ENCODE measurements around the gene HOXC10.

HOXC10 gene

DNA sequence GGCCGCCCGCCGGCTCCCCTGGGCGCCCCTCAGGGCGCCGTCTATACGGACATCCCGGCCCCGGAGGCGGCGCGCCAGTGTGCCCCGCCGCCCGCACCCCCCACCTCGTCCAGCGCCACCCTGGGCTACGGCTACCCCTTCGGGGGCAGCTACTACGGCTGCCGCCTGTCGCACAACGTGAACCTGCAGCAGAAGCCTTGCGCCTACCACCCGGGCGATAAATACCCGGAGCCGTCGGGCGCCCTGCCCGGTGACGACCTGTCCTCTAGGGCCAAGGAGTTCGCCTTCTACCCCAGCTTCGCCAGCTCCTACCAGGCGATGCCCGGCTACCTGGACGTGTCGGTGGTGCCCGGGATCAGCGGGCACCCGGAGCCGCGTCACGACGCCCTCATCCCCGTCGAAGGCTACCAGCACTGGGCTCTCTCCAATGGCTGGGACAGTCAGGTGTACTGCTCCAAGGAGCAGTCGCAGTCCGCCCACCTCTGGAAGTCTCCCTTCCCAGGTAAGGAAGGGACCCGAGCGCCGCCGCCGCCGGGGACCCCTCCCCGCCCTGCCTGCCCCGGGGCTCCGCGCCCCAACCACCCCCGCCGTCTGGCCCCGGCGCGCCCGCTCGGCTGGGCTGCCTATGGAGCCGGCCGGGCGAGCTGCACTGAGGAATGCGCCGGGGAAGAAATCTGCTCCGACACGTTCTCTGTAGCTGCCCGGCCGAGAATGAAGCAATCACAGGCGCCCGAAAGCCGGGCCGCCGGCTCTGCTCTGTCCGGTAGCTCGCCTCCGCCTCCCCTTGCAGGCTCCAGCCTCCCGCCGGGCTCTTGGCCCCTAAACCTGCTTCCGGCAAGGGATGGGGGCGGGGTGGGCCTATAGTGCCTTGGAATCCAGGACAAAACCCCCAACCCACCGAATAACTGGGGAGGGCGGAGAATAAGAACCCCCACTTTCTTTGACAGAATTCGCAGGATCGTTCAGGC is 45.5 kb upstream of the HOXC10 start:
- ChIA-PET CTCF (interaction anchor here (0.7 to 1.3 kb wide), 4 partner anchors 9 to 54 kb away, joined by 3 to 4 read pairs (median 3); no protein-coding TSS in a partner anchor), POLR2A (interaction anchor here (0.6 to 3.1 kb wide), 10 partner anchors 12 to 163 kb away, joined by 3 to 14 read pairs (median 4); partner anchors contain the start of gene HOXC12)
- peak; percentile 62 for TF ChIP-seq L3MBTL2 (conservative IDR thresholded peaks at IDR 0.05)
- no peak for TF ChIP-seq ELF4 (IDR thresholded peaks at IDR 0.05)
- TF ChIP-seq BHLHE40 (IDR thresholded peaks at IDR 0.05; ENCODE audit: borderline replicate concordance) = no peak
- TF ChIP-seq CTBP1 (IDR thresholded peaks at IDR 0.05; ENCODE audit: borderline replicate concordance) = no peak
- no peak for TF ChIP-seq LEF1 (IDR thresholded peaks at IDR 0.05; ENCODE audit: borderline replicate concordance)
- DNase-seq (ENCODE audit: extremely low spot score) = peak; percentile 39

DNA sequence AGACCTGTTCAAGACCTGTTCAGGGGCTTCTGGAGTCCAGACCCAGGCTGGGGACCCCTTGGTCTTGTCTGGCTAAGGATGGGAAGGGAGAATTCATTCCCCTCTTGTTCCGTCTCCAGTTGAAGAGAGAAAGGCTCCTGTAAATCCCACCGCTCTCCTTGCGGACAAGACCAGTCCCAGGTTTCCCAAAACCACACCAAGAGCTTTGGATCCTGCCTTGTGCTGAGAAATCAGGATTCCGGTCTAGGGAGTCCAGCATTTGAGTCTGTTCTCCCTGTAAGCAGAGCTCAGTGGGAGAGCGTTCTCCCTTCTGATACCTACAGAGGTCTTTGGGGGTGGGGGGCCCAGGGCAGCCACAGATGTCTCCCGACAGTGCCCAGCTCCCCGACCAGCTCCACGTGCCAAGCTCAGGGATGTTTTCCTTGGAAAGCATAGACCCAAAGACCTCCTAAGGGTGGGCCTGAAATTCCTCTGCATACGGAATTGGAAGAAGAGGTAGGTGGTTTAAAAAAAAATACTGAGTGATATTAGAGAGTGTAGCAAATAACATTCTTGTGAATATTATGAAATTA is 44.4 kb upstream of the HOXC10 start:
- POLR2A ChIA-PET = interaction anchor here (0.5 to 3.1 kb wide), 9 partner anchors 13 to 146 kb away, joined by 3 to 10 read pairs (median 4); no protein-coding TSS in a partner anchor
- CTCF ChIA-PET = interaction anchor here (0.7 to 1.3 kb wide), 4 partner anchors 8 to 272 kb away, joined by 3 read pairs; no protein-coding TSS in a partner anchor

DNA sequence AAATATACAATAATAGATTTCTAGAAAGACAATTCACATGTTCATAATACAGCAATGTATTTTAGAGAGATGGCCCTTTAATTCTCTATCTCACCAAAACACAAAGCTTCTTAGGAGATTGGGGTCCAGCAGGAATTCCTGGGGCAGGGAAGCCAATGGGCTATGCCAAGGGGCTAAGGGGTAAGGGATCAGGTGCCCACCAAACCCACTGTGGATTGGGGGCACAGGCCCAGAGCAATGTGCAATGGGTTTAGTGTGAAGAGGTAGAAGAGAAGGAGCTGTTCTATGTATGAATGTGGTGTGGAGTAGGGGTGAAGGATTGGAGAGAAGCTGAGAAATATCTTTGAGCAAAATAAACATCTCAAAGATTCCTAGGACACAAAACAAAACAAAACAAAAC is 43.8 kb upstream of the HOXC10 start:
- no peak for DNase-seq (ENCODE audit: extremely low spot score)
- ChIA-PET POLR2A (interaction anchor here (1.0 to 1.9 kb wide), 4 partner anchors 12 to 35 kb away, joined by 3 to 6 read pairs (median 4); no protein-coding TSS in a partner anchor), CTCF (interaction anchor here (1.1 kb wide), 1 partner anchor 272 kb away, joined by 3 read pairs; no protein-coding TSS in a partner anchor)
- no peak for TF ChIP-seq SP1 (IDR thresholded peaks at IDR 0.05)

More for the DNA sequence above, 44.4 kb upstream of the HOXC10 start:
- no peak for DNase-seq (ENCODE audit: extremely low spot score)
- TF ChIP-seq LEF1 (IDR thresholded peaks at IDR 0.05; ENCODE audit: borderline replicate concordance) = no peak
- TF ChIP-seq NFRKB (IDR thresholded peaks at IDR 0.05) = no peak
- TF ChIP-seq CTBP1 (IDR thresholded peaks at IDR 0.05; ENCODE audit: borderline replicate concordance) = no peak
- TF ChIP-seq PKNOX1 (IDR thresholded peaks at IDR 0.05) = no peak
- no peak for TF ChIP-seq L3MBTL2 (conservative IDR thresholded peaks at IDR 0.05)
- no peak for TF ChIP-seq HDGF (IDR thresholded peaks at IDR 0.05; ENCODE audit: borderline replicate concordance)
- TF ChIP-seq SP1 (IDR thresholded peaks at IDR 0.05) = no peak
- TF ChIP-seq SUZ12 (IDR thresholded peaks at IDR 0.05) = no peak
- no peak for TF ChIP-seq ELF4 (IDR thresholded peaks at IDR 0.05)
- TF ChIP-seq FOXK2 (IDR thresholded peaks at IDR 0.05) = no peak
- no peak for TF ChIP-seq BHLHE40 (IDR thresholded peaks at IDR 0.05; ENCODE audit: borderline replicate concordance)
- no peak for TF ChIP-seq ARNT (IDR thresholded peaks at IDR 0.05)
- TF ChIP-seq FOXA1 (IDR thresholded peaks at IDR 0.05) = no peak
- TF ChIP-seq ZNF384 (IDR thresholded peaks at IDR 0.05) = no peak
- TF ChIP-seq FOXM1 (IDR thresholded peaks at IDR 0.05; ENCODE audit: borderline replicate concordance) = no peak
- no peak for TF ChIP-seq TARDBP (IDR thresholded peaks at IDR 0.05)

GRCh38 chr12:53941750-53942149 is 43.2 kb upstream of the HOXC10 start:
- DNase-seq (ENCODE audit: extremely low spot score) = no peak
- TF ChIP-seq SP1 (IDR thresholded peaks at IDR 0.05) (no peak), L3MBTL2 (conservative IDR thresholded peaks at IDR 0.05) (no peak), FOXA1 (IDR thresholded peaks at IDR 0.05) (no peak), SUZ12 (IDR thresholded peaks at IDR 0.05) (no peak), FOXM1 (IDR thresholded peaks at IDR 0.05; ENCODE audit: borderline replicate concordance) (no peak), ZNF384 (IDR thresholded peaks at IDR 0.05) (no peak), BHLHE40 (IDR thresholded peaks at IDR 0.05; ENCODE audit: borderline replicate concordance) (no peak), LEF1 (IDR thresholded peaks at IDR 0.05; ENCODE audit: borderline replicate concordance) (no peak), CTBP1 (IDR thresholded peaks at IDR 0.05; ENCODE audit: borderline replicate concordance) (no peak), HDGF (IDR thresholded peaks at IDR 0.05; ENCODE audit: borderline replicate concordance) (no peak), TARDBP (IDR thresholded peaks at IDR 0.05) (no peak), ARNT (IDR thresholded peaks at IDR 0.05) (no peak), FOXK2 (IDR thresholded peaks at IDR 0.05) (no peak), NFRKB (IDR thresholded peaks at IDR 0.05) (no peak), PKNOX1 (IDR thresholded peaks at IDR 0.05) (no peak), ELF4 (IDR thresholded peaks at IDR 0.05) (no peak)
- ChIA-PET CTCF (interaction anchor here (0.9 kb wide), 1 partner anchor 10 kb away, joined by 3 read pairs; no protein-coding TSS in a partner anchor), POLR2A (interaction anchor here (1.0 to 1.9 kb wide), 4 partner anchors 11 to 34 kb away, joined by 3 to 6 read pairs (median 4); no protein-coding TSS in a partner anchor)

DNA sequence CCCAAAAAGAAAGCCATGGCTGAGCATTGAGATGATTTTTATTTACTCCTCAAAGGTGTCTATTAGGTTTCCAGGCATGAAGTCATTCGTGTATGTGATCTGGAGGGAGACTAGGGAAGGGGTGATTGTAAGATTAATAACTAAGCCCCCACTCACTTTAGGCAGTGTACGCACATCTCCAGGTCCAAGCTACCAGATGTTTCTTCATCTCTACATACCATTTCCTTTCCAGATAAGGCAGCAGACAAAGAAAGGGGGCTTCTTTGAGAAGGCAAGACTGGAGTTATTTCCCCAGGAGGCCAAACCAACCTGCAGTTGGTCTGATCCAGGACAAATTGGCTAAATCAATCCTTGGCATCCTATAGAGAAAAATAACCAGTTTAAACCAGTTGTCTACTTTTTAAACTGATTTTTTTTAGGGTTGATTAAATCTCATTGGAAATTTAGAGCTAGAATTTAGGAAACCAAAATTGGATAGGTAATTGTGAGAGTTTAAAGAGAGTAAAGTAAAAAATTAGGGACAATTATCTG is 42.4 kb upstream of the HOXC10 start:
- CTCF ChIA-PET = interaction anchor here (0.6 to 0.9 kb wide), 2 partner anchors 9 to 178 kb away, joined by 3 to 9 read pairs; no protein-coding TSS in a partner anchor

More for the DNA sequence above, 42.4 kb upstream of the HOXC10 start:
- DNase-seq (ENCODE audit: extremely low spot score) = no peak
- POLR2A ChIA-PET = no interaction called here
- TF ChIP-seq ARNT (IDR thresholded peaks at IDR 0.05) = no peak
- TF ChIP-seq PKNOX1 (IDR thresholded peaks at IDR 0.05) = no peak
- TF ChIP-seq FOXA1 (IDR thresholded peaks at IDR 0.05) = no peak
- no peak for TF ChIP-seq ZNF384 (IDR thresholded peaks at IDR 0.05)
- no peak for TF ChIP-seq SUZ12 (IDR thresholded peaks at IDR 0.05)
- no peak for TF ChIP-seq L3MBTL2 (conservative IDR thresholded peaks at IDR 0.05)

Measured in HEK293T (cell line).